ENCODE results near the gene SEMA3D. TPM values are rescaled to one million over a fixed set of nuclear protein-coding genes. Genes with fewer than 3 reads are reported as not detected.

The SEMA3D gene
- polyA plus RNA-seq, 1 donor from 2014 or later: 1.6 TPM

DNA sequence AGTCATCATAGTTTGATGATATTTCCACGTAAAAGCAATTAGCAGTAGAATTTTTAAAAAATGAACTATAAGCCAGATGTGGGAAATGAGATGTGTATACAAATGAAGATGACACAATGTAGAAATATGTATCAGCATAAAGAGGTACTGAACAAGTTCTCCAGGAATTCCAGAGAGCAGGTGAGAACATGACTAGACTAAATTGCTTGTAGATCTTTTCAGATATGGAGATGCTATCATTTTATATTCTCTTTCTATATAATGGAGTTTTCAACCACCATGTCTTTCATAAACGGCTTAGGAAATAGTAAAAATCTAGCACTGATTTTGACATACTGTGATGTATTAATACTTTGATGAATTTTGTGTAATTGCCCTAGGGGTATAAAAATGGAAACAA, 130.9 kb downstream of the SEMA3D start:
- no peak overlapping the region for H3K4me3 ChIP-seq (ENCODE audit: low read length)
- H3K79me2 ChIP-seq (replicated peaks; ENCODE audit: insufficient read depth, low read length): no peaks in the 10 kb centered on the region
- no peaks in the 10 kb centered on the region for H3K27me3 ChIP-seq (ENCODE audit: insufficient read depth, low read depth, low read length)
- H3K9me3 ChIP-seq (ENCODE audit: low read length): no peaks in the 10 kb centered on the region
- no peak for TF ChIP-seq TAF1 (IDR thresholded peaks at IDR 0.05; ENCODE audit: low read depth)
- no peak for TF ChIP-seq SMC3 (conservative IDR thresholded peaks at IDR 0.05; ENCODE audit: poor library complexity)
- TF ChIP-seq, protein P1, sequence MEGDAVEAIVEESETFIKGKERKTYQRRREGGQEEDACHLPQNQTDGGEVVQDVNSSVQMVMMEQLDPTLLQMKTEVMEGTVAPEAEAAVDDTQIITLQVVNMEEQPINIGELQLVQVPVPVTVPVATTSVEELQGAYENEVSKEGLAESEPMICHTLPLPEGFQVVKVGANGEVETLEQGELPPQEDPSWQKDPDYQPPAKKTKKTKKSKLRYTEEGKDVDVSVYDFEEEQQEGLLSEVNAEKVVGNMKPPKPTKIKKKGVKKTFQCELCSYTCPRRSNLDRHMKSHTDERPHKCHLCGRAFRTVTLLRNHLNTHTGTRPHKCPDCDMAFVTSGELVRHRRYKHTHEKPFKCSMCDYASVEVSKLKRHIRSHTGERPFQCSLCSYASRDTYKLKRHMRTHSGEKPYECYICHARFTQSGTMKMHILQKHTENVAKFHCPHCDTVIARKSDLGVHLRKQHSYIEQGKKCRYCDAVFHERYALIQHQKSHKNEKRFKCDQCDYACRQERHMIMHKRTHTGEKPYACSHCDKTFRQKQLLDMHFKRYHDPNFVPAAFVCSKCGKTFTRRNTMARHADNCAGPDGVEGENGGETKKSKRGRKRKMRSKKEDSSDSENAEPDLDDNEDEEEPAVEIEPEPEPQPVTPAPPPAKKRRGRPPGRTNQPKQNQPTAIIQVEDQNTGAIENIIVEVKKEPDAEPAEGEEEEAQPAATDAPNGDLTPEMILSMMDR (IDR thresholded peaks at IDR 0.05; ENCODE audit: poor library complexity, severe bottlenecking): no peak
- no peak for TF ChIP-seq POLR2AphosphoS5 (IDR thresholded peaks at IDR 0.05)
- no peak for TF ChIP-seq EP300 (conservative IDR thresholded peaks at IDR 0.05; ENCODE audit: poor library complexity, severe bottlenecking)
- TF ChIP-seq MXI1 (conservative IDR thresholded peaks at IDR 0.05; ENCODE audit: poor library complexity, severe bottlenecking): no peak
- no peak for TF ChIP-seq RAD21 (conservative IDR thresholded peaks at IDR 0.05)
- TF ChIP-seq, protein P2, sequence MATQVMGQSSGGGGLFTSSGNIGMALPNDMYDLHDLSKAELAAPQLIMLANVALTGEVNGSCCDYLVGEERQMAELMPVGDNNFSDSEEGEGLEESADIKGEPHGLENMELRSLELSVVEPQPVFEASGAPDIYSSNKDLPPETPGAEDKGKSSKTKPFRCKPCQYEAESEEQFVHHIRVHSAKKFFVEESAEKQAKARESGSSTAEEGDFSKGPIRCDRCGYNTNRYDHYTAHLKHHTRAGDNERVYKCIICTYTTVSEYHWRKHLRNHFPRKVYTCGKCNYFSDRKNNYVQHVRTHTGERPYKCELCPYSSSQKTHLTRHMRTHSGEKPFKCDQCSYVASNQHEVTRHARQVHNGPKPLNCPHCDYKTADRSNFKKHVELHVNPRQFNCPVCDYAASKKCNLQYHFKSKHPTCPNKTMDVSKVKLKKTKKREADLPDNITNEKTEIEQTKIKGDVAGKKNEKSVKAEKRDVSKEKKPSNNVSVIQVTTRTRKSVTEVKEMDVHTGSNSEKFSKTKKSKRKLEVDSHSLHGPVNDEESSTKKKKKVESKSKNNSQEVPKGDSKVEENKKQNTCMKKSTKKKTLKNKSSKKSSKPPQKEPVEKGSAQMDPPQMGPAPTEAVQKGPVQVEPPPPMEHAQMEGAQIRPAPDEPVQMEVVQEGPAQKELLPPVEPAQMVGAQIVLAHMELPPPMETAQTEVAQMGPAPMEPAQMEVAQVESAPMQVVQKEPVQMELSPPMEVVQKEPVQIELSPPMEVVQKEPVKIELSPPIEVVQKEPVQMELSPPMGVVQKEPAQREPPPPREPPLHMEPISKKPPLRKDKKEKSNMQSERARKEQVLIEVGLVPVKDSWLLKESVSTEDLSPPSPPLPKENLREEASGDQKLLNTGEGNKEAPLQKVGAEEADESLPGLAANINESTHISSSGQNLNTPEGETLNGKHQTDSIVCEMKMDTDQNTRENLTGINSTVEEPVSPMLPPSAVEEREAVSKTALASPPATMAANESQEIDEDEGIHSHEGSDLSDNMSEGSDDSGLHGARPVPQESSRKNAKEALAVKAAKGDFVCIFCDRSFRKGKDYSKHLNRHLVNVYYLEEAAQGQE (IDR thresholded peaks at IDR 0.05; ENCODE audit: borderline replicate concordance): no peak
- H3K9ac ChIP-seq (ENCODE audit: low read length): no peak overlapping the region
- no peaks in the 10 kb centered on the region for H3K36me3 ChIP-seq (ENCODE audit: insufficient read depth, low read length)
- no peaks in the 10 kb centered on the region for H3K9me2 ChIP-seq (ENCODE audit: insufficient read depth, low read length)
- H3K4me2 ChIP-seq (ENCODE audit: low read length): no peak overlapping the region
- H2AFZ ChIP-seq (ENCODE audit: low read depth, low read length): no peak overlapping the region
- no peaks in the 10 kb centered on the region for H3F3A ChIP-seq (ENCODE audit: insufficient read depth, low read length, poor library complexity, severe bottlenecking)
- H3K27ac ChIP-seq (ENCODE audit: low read length): no peak overlapping the region
- H4K20me1 ChIP-seq (ENCODE audit: insufficient read depth): no peaks in the 10 kb centered on the region

DNA sequence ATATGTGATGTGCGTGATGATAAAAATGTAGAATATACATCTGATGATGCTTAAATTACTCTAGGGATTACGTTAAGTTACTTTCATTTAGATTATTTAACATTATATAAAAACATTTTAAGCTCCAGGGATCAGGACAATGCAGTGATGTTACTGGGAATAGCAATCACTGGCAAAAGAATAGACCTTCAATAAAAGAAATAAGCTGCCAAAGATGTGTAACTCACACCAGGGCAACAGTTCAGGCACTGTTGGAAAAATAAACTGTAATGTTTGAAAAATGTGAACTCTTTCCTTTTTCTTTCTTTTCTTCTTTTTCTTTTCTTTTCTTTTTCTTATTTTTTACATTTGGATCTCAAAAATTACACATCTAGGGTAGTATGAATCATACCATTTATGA, 131.7 kb downstream of the SEMA3D start:
- no peak overlapping the region for H3K27ac ChIP-seq (ENCODE audit: low read length)
- H4K20me1 ChIP-seq (ENCODE audit: insufficient read depth): no peaks in the 10 kb centered on the region
- TF ChIP-seq POLR2AphosphoS5 (IDR thresholded peaks at IDR 0.05): no peak
- TF ChIP-seq, protein P1 (IDR thresholded peaks at IDR 0.05; ENCODE audit: poor library complexity, severe bottlenecking): no peak
- TF ChIP-seq TAF1 (IDR thresholded peaks at IDR 0.05; ENCODE audit: low read depth): no peak
- TF ChIP-seq, protein P2 (IDR thresholded peaks at IDR 0.05; ENCODE audit: borderline replicate concordance): no peak
- TF ChIP-seq MXI1 (conservative IDR thresholded peaks at IDR 0.05; ENCODE audit: poor library complexity, severe bottlenecking): no peak
- TF ChIP-seq EP300 (conservative IDR thresholded peaks at IDR 0.05; ENCODE audit: poor library complexity, severe bottlenecking): no peak
- TF ChIP-seq EZH2 (IDR thresholded peaks at IDR 0.05; ENCODE audit: borderline replicate concordance, insufficient read depth, low read length, poor library complexity, severe bottlenecking): no peak
- TF ChIP-seq SMC3 (conservative IDR thresholded peaks at IDR 0.05; ENCODE audit: poor library complexity): no peak
- TF ChIP-seq RAD21 (conservative IDR thresholded peaks at IDR 0.05): no peak
- no peaks in the 10 kb centered on the region for H3K9me2 ChIP-seq (ENCODE audit: insufficient read depth, low read length)
- H3F3A ChIP-seq (ENCODE audit: insufficient read depth, low read length, poor library complexity, severe bottlenecking): no peaks in the 10 kb centered on the region
- no peaks in the 10 kb centered on the region for H3K27me3 ChIP-seq (ENCODE audit: insufficient read depth, low read depth, low read length)
- no peak overlapping the region for H3K9ac ChIP-seq (ENCODE audit: low read length)
- H3K9me3 ChIP-seq (ENCODE audit: low read length): no peaks in the 10 kb centered on the region
- no peaks in the 10 kb centered on the region for H3K36me3 ChIP-seq (ENCODE audit: insufficient read depth, low read length)
- H3K4me2 ChIP-seq (ENCODE audit: low read length): no peak overlapping the region
- H2AFZ ChIP-seq (ENCODE audit: low read depth, low read length): no peak overlapping the region
- no peak overlapping the region for H3K4me3 ChIP-seq (ENCODE audit: low read length)
- H3K79me2 ChIP-seq (replicated peaks; ENCODE audit: insufficient read depth, low read length): no peaks in the 10 kb centered on the region

Data from neural cell (in vitro differentiated cells).